ENCODE results near the gene CLNK. TPM values are rescaled to one million over a fixed set of nuclear protein-coding genes. Genes with fewer than 3 reads are reported as not detected.

The CLNK gene
- total and polyA plus RNA-seq, 7 donors = 0.01 to 0.09 TPM; not detected in 5

GRCh38 chr4:10478621-10479020 is 205.9 kb downstream of the CLNK start:
- ATAC-seq = no peak
- intact Hi-C loops (cut with DNase I) = no loop called here
- Histone ChIP-seq H3K27me3 (ENCODE audit: insufficient read depth in 3 of 3, low read length in 2 of 3) (no peaks in the 10 kb centered on the region), H3K9me3 (no peaks in the 10 kb centered on the region), H3K27ac (no peak overlapping the region), H3K4me3 (no peak overlapping the region), H3K36me3 (ENCODE audit: insufficient read depth in 1 of 2, low read depth in 1 of 2) (no peaks in the 10 kb centered on the region), H3K4me1 (no peaks in the 10 kb centered on the region)
- no peak for DNase-seq
- no peak for TF ChIP-seq CTCF (IDR thresholded peaks at IDR 0.05)

DNA sequence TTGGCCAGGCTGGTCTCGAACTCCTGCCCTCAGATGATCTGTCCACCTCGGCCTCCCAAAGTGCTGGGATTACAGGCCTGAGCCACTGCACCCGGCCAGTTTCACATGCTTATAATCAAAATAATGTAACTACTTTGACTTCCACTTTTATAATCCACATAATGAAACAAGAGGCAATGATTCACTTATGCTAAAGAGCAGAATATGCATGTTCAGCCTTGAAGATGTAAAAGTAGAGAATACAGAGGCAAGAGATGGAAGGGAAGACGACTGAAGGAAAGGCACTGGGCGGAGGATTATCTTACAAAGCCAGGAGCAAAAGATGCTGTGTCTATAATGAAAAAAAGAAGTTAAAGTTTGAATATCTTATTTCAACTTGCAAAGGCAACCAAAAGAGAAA is 214.1 kb downstream of the CLNK start:
- H3K27ac ChIP-seq = no peak overlapping the region
- H3K27me3 ChIP-seq (ENCODE audit: insufficient read depth in 3 of 3, low read length in 2 of 3) = peaks cover 0 to 8% (median 0%) of the 10 kb centered on the region in 3 donors
- intact Hi-C loops (cut with DNase I) = no loop called here
- H3K9me3 ChIP-seq = no peaks in the 10 kb centered on the region
- H3K4me1 ChIP-seq = no peaks in the 10 kb centered on the region
- ATAC-seq (no peak), DNase-seq (no peak)
- no peak for TF ChIP-seq CTCF (IDR thresholded peaks at IDR 0.05)
- no peaks in the 10 kb centered on the region for H3K36me3 ChIP-seq (ENCODE audit: insufficient read depth in 1 of 2, low read depth in 1 of 2)
- H3K4me3 ChIP-seq = no peak overlapping the region
- WGBS, 3 donors = 75 to 82% (median 81%) methylated on average over 5 of the region's 5 CpGs

DNA sequence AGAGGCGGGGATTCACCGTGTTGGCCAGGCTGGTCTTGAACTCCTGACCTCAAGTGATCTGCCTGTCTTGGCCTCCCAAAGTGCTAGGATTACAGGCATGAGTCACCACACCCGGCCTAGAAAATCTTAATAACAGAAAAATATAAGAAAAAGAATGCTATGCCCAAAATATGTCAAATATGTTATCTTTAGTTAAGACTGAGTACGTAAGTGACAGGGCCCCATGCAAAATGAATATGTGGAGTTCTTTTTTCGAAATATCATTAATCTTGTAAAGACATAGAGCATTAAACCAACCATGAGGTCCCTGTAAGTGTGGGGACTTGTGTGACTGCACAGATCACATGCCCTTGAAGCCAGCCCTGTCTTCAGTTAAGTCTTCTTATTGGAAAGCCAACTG is 218.4 kb downstream of the CLNK start:
- DNase-seq (no peak), ATAC-seq (no peak)
- no peaks in the 10 kb centered on the region for H3K36me3 ChIP-seq (ENCODE audit: insufficient read depth in 1 of 2, low read depth in 1 of 2)
- intact Hi-C loops (cut with DNase I) = no loop called here
- H3K4me3 ChIP-seq = no peak overlapping the region
- H3K9me3 ChIP-seq = no peaks in the 10 kb centered on the region
- H3K27me3 ChIP-seq (ENCODE audit: insufficient read depth in 3 of 3, low read length in 2 of 3) = peaks cover 0 to 45% (median 12%) of the 10 kb centered on the region in 3 donors
- H3K4me1 ChIP-seq = no peaks in the 10 kb centered on the region
- H3K27ac ChIP-seq = no peak overlapping the region
- WGBS, 3 donors = 89 to 90% (median 89%) methylated on average over 5 of the region's 5 CpGs
- TF ChIP-seq CTCF (IDR thresholded peaks at IDR 0.05) = no peak

DNA sequence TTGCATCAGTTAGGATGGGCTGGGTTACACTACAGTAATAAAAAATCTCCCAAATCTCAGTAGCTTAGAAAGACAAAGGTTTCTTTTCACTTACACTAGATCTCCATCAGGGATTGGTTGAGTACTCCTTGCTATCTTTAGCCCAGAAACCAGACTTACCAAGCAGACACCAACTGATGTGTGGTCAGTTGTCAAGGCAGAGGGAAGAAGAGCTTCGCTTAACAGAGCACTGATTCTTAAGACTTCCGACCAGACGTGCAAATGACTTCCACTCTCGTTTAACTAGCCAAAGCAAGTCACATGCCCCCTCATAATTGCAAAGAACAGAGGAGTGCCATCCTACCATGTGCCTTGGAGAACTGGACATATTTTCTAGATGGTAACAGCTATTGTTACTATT is 221.7 kb downstream of the CLNK start:
- DNase-seq (no peak), ATAC-seq (no peak)
- no peak overlapping the region for H3K4me3 ChIP-seq
- intact Hi-C loops (cut with DNase I) = loop anchor here in 1 of 2 donors (5.0 kb wide), 1 partner anchor 84 kb away; no protein-coding TSS in a partner anchor
- H3K36me3 ChIP-seq (ENCODE audit: insufficient read depth in 1 of 2, low read depth in 1 of 2) = no peaks in the 10 kb centered on the region
- TF ChIP-seq CTCF (IDR thresholded peaks at IDR 0.05) = no peak
- no peaks in the 10 kb centered on the region for H3K4me1 ChIP-seq
- H3K27me3 ChIP-seq (ENCODE audit: insufficient read depth in 3 of 3, low read length in 2 of 3) = peaks cover 0 to 51% (median 12%) of the 10 kb centered on the region in 3 donors
- no peak overlapping the region for H3K27ac ChIP-seq
- WGBS, 3 donors = 82 to 88% (median 86%) methylated on average over 4 of the region's 4 CpGs
- no peaks in the 10 kb centered on the region for H3K9me3 ChIP-seq

DNA sequence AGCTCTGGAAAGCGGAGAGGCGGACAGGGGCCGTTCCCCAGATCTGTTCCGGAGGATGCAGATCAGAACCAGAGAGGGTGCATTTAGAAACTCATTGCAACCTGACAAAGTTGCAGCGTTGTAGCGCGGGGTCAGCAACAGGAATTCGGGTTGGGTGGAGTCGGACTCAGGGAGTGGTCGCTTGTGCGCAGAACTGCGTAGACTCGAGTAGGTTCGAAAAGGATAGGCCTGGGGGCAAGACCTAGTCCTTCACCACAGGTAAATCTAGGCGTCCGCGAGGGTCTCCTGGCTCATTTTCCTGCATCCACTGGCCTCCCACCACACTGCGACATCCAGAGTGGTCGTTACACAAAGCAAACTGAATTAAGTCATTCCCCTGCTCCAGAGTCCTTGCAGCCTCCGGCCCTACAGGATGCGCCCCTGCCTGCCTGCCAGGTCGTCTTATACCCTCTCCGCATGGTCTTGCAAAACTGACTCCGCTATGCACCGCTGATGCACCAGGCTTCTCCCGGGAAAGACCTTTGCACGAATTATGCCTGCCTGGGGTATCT is 222.6 kb downstream of the CLNK start:
- Histone ChIP-seq H3K4me3 (peak overlapping the region; percentile 51), H3K27me3 (ENCODE audit: insufficient read depth in 3 of 3, low read length in 2 of 3) (peaks cover 0 to 47% (median 12%) of the 10 kb centered on the region in 3 donors), H3K4me1 (peaks cover 4% of the 10 kb centered on the region), H3K27ac (no peak overlapping the region), H3K36me3 (ENCODE audit: insufficient read depth in 1 of 2, low read depth in 1 of 2) (no peaks in the 10 kb centered on the region), H3K9me3 (no peaks in the 10 kb centered on the region)
- TF ChIP-seq CTCF (IDR thresholded peaks at IDR 0.05) = no peak
- ATAC-seq = no peak
- 35 to 48% (median 45%) methylated on average over 27 of the region's 27 CpGs for WGBS, 3 donors
- no peak for DNase-seq
- intact Hi-C loops (cut with DNase I) = loop anchor here in 1 of 2 donors (5.0 kb wide), 1 partner anchor 85 kb away; no protein-coding TSS in a partner anchor

Measured in psoas muscle (tissue), 8 donors.